OCI-LY3 (cell line): ENCODE measurements around the gene FDXR.
"Not testable (repeated sequence)": the region's sequence is repeated elsewhere in the genome, so short reads cannot be mapped to it uniquely, and the experiment has no call there.

Experiments used
- H2AFZ ChIP-seq: fragments of 200-600, 300-600 bp; shearing (Covaris generic); 2 replicates; pipeline ENCODE4 v1.6.0; 2014; ENCODE audit warnings: antibody characterized with exemption, low read depth, low read length
- H3K27ac ChIP-seq: fragments of 200-600, 300-600 bp; sonication (generic); 2 replicates; pipeline ENCODE4 v1.5.1; 2014; ENCODE audit warnings: mild to moderate bottlenecking, low read length, moderate library complexity, mixed read lengths
- H3K27me3 ChIP-seq: fragments of 200-600, 300-600 bp; sonication (generic); 2 replicates; pipeline ENCODE4 v1.6.1; 2014; ENCODE audit warnings: low read depth, low read length, mixed read lengths
- H3K36me3 ChIP-seq: fragments of 200-600, 300-600 bp; sonication (generic); replicated peaks from 2 replicates; pipeline ENCODE3; 2014; ENCODE audit warnings: low read depth, low read length, mixed read lengths
- H3K4me1 ChIP-seq: fragments of 300-600, 200-600 bp; sonication (generic); 2 replicates; pipeline ENCODE4 v1.6.1; 2014; ENCODE audit warnings: low read length, mixed read lengths
- H3K4me2 ChIP-seq: fragments of 200-600, 300-600 bp; sonication (generic); 2 replicates; pipeline ENCODE4 v1.6.1; 2014; ENCODE audit warnings: low read length, mixed read lengths
- H3K4me3 ChIP-seq: fragments of 300-600, 200-600 bp; sonication (generic); 2 replicates; pipeline ENCODE4 v1.5.1; 2014; ENCODE audit warnings: antibody characterized with exemption, mild to moderate bottlenecking, low read length, moderate library complexity
- H3K79me2 ChIP-seq: fragments of 300-600, 200-600 bp; shearing (Covaris generic); 2 replicates; pipeline ENCODE4 v1.6.1; 2014; ENCODE audit warnings: mild to moderate bottlenecking, low read length, mixed read lengths
- H3K9ac ChIP-seq: fragments of 300-600, 200-600 bp; shearing (Covaris generic); 2 replicates; pipeline ENCODE4 v1.6.0; 2014; ENCODE audit warnings: mild to moderate bottlenecking, low read length, moderate library complexity
- H3K9me3 ChIP-seq: fragments of 200-600, 300-600 bp; shearing (Covaris generic); 2 replicates; pipeline ENCODE4 v1.6.1; 2014; ENCODE audit warnings: low read length, mixed read lengths; ENCODE audit not compliant: insufficient read depth
- H4K20me1 ChIP-seq: fragments of 200-600, 300-600 bp; sonication (generic); 2 replicates; pipeline ENCODE4 v1.6.1; 2016; ENCODE audit warnings: low read length, mixed read lengths; ENCODE audit not compliant: insufficient read depth
- EZH2phosphoT487 ChIP-seq: fragments of 200-600 bp; shearing (Covaris generic); IDR thresholded peaks from 2 replicates; pipeline ENCODE4 v1.6.1; 2018; ENCODE audit warnings: antibody characterized with exemption, mixed run types, low read depth
- TF ChIP-seq, protein P1 (sequence below): fragments of 200-600, 300-600 bp; sonication (generic); IDR thresholded peaks from 2 replicates; pipeline ENCODE4 v1.5.1; 2014; ENCODE audit warnings: antibody characterized with exemption, low read length, low read depth

The FDXR gene

GRCh38 chr17:74907012-74907411, 34.2 kb upstream of the FDXR start:
- no peaks in the 10 kb centered on the region for H3K4me1 ChIP-seq
- no peaks in the 10 kb centered on the region for H3K27me3 ChIP-seq
- no peak overlapping the region for H3K9ac ChIP-seq
- TF ChIP-seq, protein P1, sequence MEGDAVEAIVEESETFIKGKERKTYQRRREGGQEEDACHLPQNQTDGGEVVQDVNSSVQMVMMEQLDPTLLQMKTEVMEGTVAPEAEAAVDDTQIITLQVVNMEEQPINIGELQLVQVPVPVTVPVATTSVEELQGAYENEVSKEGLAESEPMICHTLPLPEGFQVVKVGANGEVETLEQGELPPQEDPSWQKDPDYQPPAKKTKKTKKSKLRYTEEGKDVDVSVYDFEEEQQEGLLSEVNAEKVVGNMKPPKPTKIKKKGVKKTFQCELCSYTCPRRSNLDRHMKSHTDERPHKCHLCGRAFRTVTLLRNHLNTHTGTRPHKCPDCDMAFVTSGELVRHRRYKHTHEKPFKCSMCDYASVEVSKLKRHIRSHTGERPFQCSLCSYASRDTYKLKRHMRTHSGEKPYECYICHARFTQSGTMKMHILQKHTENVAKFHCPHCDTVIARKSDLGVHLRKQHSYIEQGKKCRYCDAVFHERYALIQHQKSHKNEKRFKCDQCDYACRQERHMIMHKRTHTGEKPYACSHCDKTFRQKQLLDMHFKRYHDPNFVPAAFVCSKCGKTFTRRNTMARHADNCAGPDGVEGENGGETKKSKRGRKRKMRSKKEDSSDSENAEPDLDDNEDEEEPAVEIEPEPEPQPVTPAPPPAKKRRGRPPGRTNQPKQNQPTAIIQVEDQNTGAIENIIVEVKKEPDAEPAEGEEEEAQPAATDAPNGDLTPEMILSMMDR = no peak
- TF ChIP-seq EZH2phosphoT487 = no peak
- H3K4me3 ChIP-seq = no peak overlapping the region
- H3K9me3 ChIP-seq = no peaks in the 10 kb centered on the region
- H3K79me2 ChIP-seq = no peaks in the 10 kb centered on the region
- H3K36me3 ChIP-seq = no peaks in the 10 kb centered on the region
- no peak overlapping the region for H3K27ac ChIP-seq
- H4K20me1 ChIP-seq = no peaks in the 10 kb centered on the region
- no peak overlapping the region for H2AFZ ChIP-seq
- H3K4me2 ChIP-seq = no peak overlapping the region

- H4K20me1 ChIP-seq, H3K79me2 ChIP-seq, H3K9ac ChIP-seq, H3K36me3 ChIP-seq, H2AFZ ChIP-seq, H3K4me3 ChIP-seq, H3K4me2 ChIP-seq, H3K9me3 ChIP-seq, H3K27me3 ChIP-seq, H3K4me1 ChIP-seq, H3K27ac ChIP-seq: not testable (repeated sequence)
Observed at GRCh38 chr17:74906214-74906793, 33.5 kb upstream of the FDXR start.

- no peak overlapping the region for H3K9ac ChIP-seq
- H4K20me1 ChIP-seq = no peaks in the 10 kb centered on the region
- TF ChIP-seq, protein P1 = no peak
- TF ChIP-seq EZH2phosphoT487 = no peak
- H3K4me2 ChIP-seq = no peak overlapping the region
- no peak overlapping the region for H2AFZ ChIP-seq
- no peaks in the 10 kb centered on the region for H3K79me2 ChIP-seq
- no peak overlapping the region for H3K4me3 ChIP-seq
- H3K27ac ChIP-seq = no peak overlapping the region
- H3K4me1 ChIP-seq = no peaks in the 10 kb centered on the region
- H3K36me3 ChIP-seq = no peaks in the 10 kb centered on the region
- no peaks in the 10 kb centered on the region for H3K27me3 ChIP-seq
- H3K9me3 ChIP-seq = no peaks in the 10 kb centered on the region
Observed at GRCh38 chr17:74904687-74905409, 32.1 kb upstream of the FDXR start.

GRCh38 chr17:74903671-74904070, 30.9 kb upstream of the FDXR start:
- H3K36me3 ChIP-seq = no peaks in the 10 kb centered on the region
- no peak overlapping the region for H2AFZ ChIP-seq
- H3K4me1 ChIP-seq = no peaks in the 10 kb centered on the region
- TF ChIP-seq EZH2phosphoT487 = no peak
- TF ChIP-seq, protein P1 = no peak
- no peaks in the 10 kb centered on the region for H3K27me3 ChIP-seq
- H3K4me2 ChIP-seq = no peak overlapping the region
- no peak overlapping the region for H3K4me3 ChIP-seq
- no peaks in the 10 kb centered on the region for H3K79me2 ChIP-seq
- no peaks in the 10 kb centered on the region for H4K20me1 ChIP-seq
- H3K27ac ChIP-seq = no peak overlapping the region
- no peak overlapping the region for H3K9ac ChIP-seq
- H3K9me3 ChIP-seq = no peaks in the 10 kb centered on the region
